GM12875 (cell line): ENCODE data around the gene HLA-DMB.

Source experiments
- H3K4me3 ChIP-seq: one replicate; pipeline ENCODE4 v1.5.1; 2011; ENCODE audit warnings: low read depth, low read length, control low read depth
- TF ChIP-seq, protein P1 (sequence below): IDR thresholded peaks from 2 replicates; pipeline ENCODE4 v1.5.1; 2011; ENCODE audit warnings: low read depth, mild to moderate bottlenecking, control low read depth, inconsistent platforms, low read length, moderate library complexity, borderline replicate concordance; ENCODE audit not compliant: insufficient read depth

Gene HLA-DMB

GRCh38 chr6:32982084-32982701, 41.4 kb upstream of the HLA-DMB start:
- no peak overlapping the region for H3K4me3 ChIP-seq
- TF ChIP-seq, protein P1, sequence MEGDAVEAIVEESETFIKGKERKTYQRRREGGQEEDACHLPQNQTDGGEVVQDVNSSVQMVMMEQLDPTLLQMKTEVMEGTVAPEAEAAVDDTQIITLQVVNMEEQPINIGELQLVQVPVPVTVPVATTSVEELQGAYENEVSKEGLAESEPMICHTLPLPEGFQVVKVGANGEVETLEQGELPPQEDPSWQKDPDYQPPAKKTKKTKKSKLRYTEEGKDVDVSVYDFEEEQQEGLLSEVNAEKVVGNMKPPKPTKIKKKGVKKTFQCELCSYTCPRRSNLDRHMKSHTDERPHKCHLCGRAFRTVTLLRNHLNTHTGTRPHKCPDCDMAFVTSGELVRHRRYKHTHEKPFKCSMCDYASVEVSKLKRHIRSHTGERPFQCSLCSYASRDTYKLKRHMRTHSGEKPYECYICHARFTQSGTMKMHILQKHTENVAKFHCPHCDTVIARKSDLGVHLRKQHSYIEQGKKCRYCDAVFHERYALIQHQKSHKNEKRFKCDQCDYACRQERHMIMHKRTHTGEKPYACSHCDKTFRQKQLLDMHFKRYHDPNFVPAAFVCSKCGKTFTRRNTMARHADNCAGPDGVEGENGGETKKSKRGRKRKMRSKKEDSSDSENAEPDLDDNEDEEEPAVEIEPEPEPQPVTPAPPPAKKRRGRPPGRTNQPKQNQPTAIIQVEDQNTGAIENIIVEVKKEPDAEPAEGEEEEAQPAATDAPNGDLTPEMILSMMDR, result no peak

DNA sequence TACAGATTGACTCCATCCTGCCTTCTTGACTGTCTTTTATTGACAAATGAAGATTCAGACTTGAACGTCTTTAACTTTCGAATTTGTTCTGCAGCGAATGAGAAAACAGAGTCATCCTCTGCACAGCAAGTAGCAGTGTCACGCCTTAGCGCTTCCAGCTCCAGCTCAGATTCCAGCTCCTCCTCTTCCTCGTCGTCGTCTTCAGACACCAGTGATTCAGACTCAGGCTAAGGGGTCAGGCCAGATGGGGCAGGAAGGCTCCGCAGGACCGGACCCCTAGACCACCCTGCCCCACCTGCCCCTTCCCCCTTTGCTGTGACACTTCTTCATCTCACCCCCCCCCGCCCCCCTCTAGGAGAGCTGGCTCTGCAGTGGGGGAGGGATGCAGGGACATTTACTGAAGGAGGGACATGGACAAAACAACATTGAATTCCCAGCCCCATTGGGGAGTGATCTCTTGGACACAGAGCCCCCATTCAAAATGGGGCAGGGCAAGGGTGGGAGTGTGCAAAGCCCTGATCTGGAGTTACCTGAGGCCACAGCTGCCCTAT, 39.7 kb upstream of the HLA-DMB start:
- TF ChIP-seq, protein P1, result no peak
- no peak overlapping the region for H3K4me3 ChIP-seq

DNA sequence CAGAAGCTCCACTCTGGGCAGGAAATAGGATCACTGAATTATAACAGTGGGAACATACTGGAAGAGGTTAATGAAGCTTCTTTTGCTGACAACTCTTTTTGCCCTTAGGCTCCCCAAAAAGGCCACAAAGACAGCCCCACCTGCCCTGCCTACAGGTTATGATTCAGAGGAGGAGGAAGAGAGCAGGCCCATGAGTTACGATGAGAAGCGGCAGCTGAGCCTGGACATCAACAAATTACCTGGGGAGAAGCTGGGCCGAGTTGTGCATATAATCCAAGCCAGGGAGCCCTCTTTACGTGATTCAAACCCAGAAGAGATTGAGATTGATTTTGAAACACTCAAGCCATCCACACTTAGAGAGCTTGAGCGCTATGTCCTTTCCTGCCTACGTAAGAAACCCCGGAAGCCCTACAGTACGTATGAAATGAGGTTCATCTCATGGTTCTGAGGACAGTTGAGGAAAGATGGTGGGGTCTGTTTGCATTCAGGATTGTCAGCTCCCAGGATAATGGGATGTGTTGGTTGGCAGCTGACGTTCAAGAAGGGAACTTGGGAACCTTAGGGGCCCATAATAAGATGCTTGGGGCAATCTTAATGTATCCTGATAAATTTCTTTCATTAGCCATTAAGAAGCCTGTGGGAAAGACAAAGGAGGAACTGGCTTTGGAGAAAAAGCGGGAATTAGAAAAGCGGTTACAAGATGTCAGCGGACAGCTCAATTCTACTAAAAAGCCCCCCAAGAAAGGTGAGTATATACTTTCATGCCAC, 39.1 kb upstream of the HLA-DMB start:
- TF ChIP-seq, protein P1, result no peak

DNA sequence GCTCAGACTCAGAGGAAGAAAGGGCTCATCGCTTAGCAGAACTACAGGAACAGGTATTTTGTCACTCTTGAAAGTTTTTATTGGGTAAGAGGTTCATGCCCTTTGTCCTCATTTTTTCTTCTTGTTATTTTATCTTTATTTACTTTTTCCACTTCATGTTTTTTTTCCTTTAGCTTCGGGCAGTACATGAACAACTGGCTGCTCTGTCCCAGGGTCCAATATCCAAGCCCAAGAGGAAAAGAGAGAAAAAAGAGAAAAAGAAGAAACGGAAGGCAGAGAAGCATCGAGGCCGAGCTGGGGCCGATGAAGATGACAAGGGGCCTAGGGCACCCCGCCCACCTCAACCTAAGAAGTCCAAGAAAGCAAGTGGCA, 37.1 kb upstream of the HLA-DMB start:
- TF ChIP-seq, protein P1, result no peak
- H3K4me3 ChIP-seq, result no peak overlapping the region

More for the DNA sequence above, 39.1 kb upstream of the HLA-DMB start:
- no peak overlapping the region for H3K4me3 ChIP-seq

GRCh38 chr6:32977272-32977952, 36.6 kb upstream of the HLA-DMB start:
- H3K4me3 ChIP-seq, result no peak overlapping the region
- TF ChIP-seq, protein P1, result no peak

- TF ChIP-seq, protein P1, result no peak
- no peak overlapping the region for H3K4me3 ChIP-seq
Observed at GRCh38 chr6:32976334-32977069, 35.7 kb upstream of the HLA-DMB start.
